B cell (primary cell): ENCODE results near the gene LTA4H. TPM values are rescaled to one million over a fixed set of nuclear protein-coding genes. Genes with fewer than 3 reads are reported as not detected.

Experiments
- ATAC-seq: fragments of 200-7000 bp; cut with Tn5 transposase; one replicate; pipeline ENCODE4 v1.10.0; 2021; ENCODE audit warnings: low read depth, mild to moderate bottlenecking, moderate number of reproducible peaks, moderate library complexity
- CTCF ChIA-PET: fragments of 350-600 bp; sonication (Branson Sonifier 250); formaldehyde crosslinking; loops from one replicate; lab custom pipeline; 2021; ENCODE audit warnings: antibody characterized with exemption, inconsistent platforms; lab: Charles Lee
- POLR2A ChIA-PET: fragments of 350-600 bp; sonication (Branson Sonifier 250); formaldehyde crosslinking; loops from one replicate; lab custom pipeline; 2021; ENCODE audit warnings: antibody characterized with exemption; lab: Charles Lee
- DNase-seq: peaks from one replicate; pipeline ENCODE4 v3.0.0; 2013
- H2AFZ ChIP-seq: 2 replicates; pipeline ENCODE4 v1.6.1; 2012; ENCODE audit warnings: mild to moderate bottlenecking, low read depth, low read length; ENCODE audit not compliant: insufficient read depth, poor library complexity, severe bottlenecking
- H3K27ac ChIP-seq, 2 donors: 1 replicate in 1 of 2; 2 replicates in 1 of 2; pipeline ENCODE4 v1.5.1; 2012 to 2013; ENCODE audit warnings: low read length in 2 of 2, mild to moderate bottlenecking in 2 of 2, moderate library complexity in 1 of 2
- H3K27me3 ChIP-seq, 4 experiments: fragments of 200-600 bp in 1 of 4; sonication (generic) in 1 of 4; replicated peaks in 1 of 4; 1 replicate in 2 of 4; 2 replicates in 2 of 4; pipeline versions ENCODE4 v1.6.1 to v1.7.0; 2013 to 2016; ENCODE audit warnings: low read length in 3 of 4, mild to moderate bottlenecking in 2 of 4, mixed read lengths in 1 of 4, moderate library complexity in 1 of 4; ENCODE audit not compliant: insufficient read depth in 4 of 4, control insufficient read depth in 3 of 4; ENCODE audit errors: control extremely low read depth in 1 of 4
- H3K36me3 ChIP-seq, 2 experiments: replicated peaks in 1 of 2; 1 replicate in 1 of 2; 2 replicates in 1 of 2; pipeline versions ENCODE4 v1.6.1 to v1.7.1; 2013; ENCODE audit warnings: low read length in 1 of 2; ENCODE audit not compliant: insufficient read depth in 2 of 2, control insufficient read depth in 1 of 2; ENCODE audit errors: control extremely low read depth in 1 of 2, extremely low read depth in 1 of 2
- H3K4me1 ChIP-seq, 2 donors: fragments of 200-600 bp in 1 of 2; sonication (generic) in 1 of 2; 1 replicate in 1 of 2; 2 replicates in 1 of 2; pipeline versions ENCODE4 v1.5.1 to v1.6.1; 2013 to 2017; ENCODE audit warnings: low read length in 2 of 2; ENCODE audit not compliant: control insufficient read depth in 2 of 2, insufficient read depth in 2 of 2
- H3K4me2 ChIP-seq: replicated peaks from 2 replicates; pipeline ENCODE3; 2012; ENCODE audit warnings: mild to moderate bottlenecking, low read depth, low read length; ENCODE audit not compliant: poor library complexity, severe bottlenecking
- H3K4me3 ChIP-seq, 5 experiments: fragments of 200-600 bp in 1 of 5; sonication (generic) in 1 of 5; 1 replicate in 3 of 5; 2 replicates in 2 of 5; pipeline versions ENCODE4 v1.5.1 to v1.7.0; 2011 to 2016; ENCODE audit warnings: low read length in 4 of 5, mild to moderate bottlenecking in 4 of 5, low read depth in 2 of 5, control low read depth in 1 of 5, moderate library complexity in 1 of 5; ENCODE audit not compliant: insufficient read depth in 1 of 5; ENCODE audit errors: control extremely low read depth in 1 of 5, extremely low read depth in 1 of 5
- H3K79me2 ChIP-seq: fragments of 200-600 bp; sonication (generic); one replicate; pipeline ENCODE4 v1.6.0; 2016; ENCODE audit warnings: low read length; ENCODE audit not compliant: control insufficient read depth, insufficient read depth
- H3K9ac ChIP-seq: fragments of 200-600 bp; sonication (generic); 2 replicates; pipeline ENCODE4 v1.6.1; 2017; ENCODE audit warnings: mild to moderate bottlenecking, low read length, moderate library complexity
- H3K9me3 ChIP-seq, 3 donors: one replicate each; pipeline versions ENCODE4 v1.6.1 to v1.7.1; 2013; ENCODE audit warnings: low read length in 2 of 3; ENCODE audit not compliant: control insufficient read depth in 2 of 3, insufficient read depth in 1 of 3; ENCODE audit errors: control extremely low read depth in 1 of 3
- H4K20me1 ChIP-seq: 2 replicates; pipeline ENCODE4 v1.6.0; 2012; ENCODE audit warnings: mild to moderate bottlenecking, low read length; ENCODE audit not compliant: insufficient read depth, control insufficient read depth, poor library complexity, severe bottlenecking
- H3K27ac Mint-ChIP-seq: one replicate; pipeline ENCODE4 v1.8.0; 2021; ENCODE audit warnings: mixed read lengths
- H3K27me3 Mint-ChIP-seq: one replicate; pipeline ENCODE4 v1.8.0; 2021; ENCODE audit warnings: mixed read lengths
- H3K4me1 Mint-ChIP-seq: one replicate; pipeline ENCODE4 v1.8.0; 2021; ENCODE audit warnings: mixed read lengths
- H3K4me3 Mint-ChIP-seq: one replicate; pipeline ENCODE4 v1.8.0; 2021; ENCODE audit warnings: mixed read lengths
- H3K9me3 Mint-ChIP-seq: one replicate; pipeline ENCODE4 v1.8.0; 2022; ENCODE audit warnings: mixed read lengths; ENCODE audit not compliant: insufficient read depth
- EZH2 ChIP-seq: IDR thresholded peaks from 2 replicates; pipeline ENCODE4 v1.6.1; 2012; ENCODE audit warnings: borderline replicate concordance, low read depth, mild to moderate bottlenecking, moderate library complexity, low read length; ENCODE audit not compliant: insufficient read depth, poor library complexity, severe bottlenecking
- WGBS: methylation state at CpG from one replicate; pipeline ENCODE4 v1.1.5; 2013; ENCODE audit warnings: missing lambda C conversion rate; ENCODE audit not compliant: insufficient coverage; 5-methylcytosine and 5-hydroxymethylcytosine counted together
- intact Hi-C: fragments of 100-400 bp; cut with micrococcal nuclease; formaldehyde crosslinking; loops from one replicate; pipeline ENCODE4 v1.10.0; 2022
- polyA plus RNA-seq: library from polyadenylated mRNA; depleted of rRNA; stranded (reverse); fragments of >200 nt; gene quantifications from 2 replicates; pipeline ENCODE4 v1.2.3, GENCODE V29; 2012
- total RNA-seq, 2 donors: library from RNA; stranded (reverse); fragments of 120-200 nt in 1 of 2; gene quantifications; 1 replicate in 1 of 2; 2 replicates in 1 of 2; pipeline versions ENCODE4 v1.2.3 to v1.2.4, GENCODE V29; 2013 to 2022
- TF ChIP-seq, protein P1 (sequence below): fragments of 200-600 bp; IDR thresholded peaks from one replicate; pipeline ENCODE4 v1.8.0; 2022; ENCODE audit warnings: antibody characterized with exemption, mild to moderate bottlenecking

LTA4H gene
- total and polyA plus RNA-seq, 2 donors (not counting 1 experiment from before 2014, with no cell fraction given) = 153 to 167 TPM

DNA sequence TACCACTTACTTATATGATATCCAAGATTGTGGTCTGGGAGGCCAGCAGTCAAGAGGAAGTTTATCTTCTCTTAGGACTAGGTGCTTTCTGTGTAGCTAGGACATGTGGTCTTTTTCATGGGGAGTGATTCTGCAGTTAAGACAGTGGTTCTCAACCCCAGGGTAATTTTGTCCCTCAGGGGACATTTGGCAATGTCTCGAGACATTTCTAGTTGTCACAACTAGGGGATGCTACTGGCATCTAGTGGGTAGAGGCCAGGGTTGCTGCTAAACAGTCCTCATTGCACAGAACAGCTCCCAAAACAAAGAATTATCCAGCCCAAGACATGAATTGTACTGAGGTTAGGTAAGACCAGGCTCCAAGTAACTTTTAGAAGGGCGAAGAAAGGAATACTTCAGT is 72.3 kb downstream of the LTA4H start:
- POLR2A ChIA-PET = no interaction called here
- no peak overlapping the region for H3K9ac ChIP-seq
- CTCF ChIA-PET = interaction anchor here (1.4 kb wide), 1 partner anchor 46 kb away, joined by 3 read pairs; no protein-coding TSS in a partner anchor
- no peaks in the 10 kb centered on the region for H3K4me1 ChIP-seq
- Mint-ChIP-seq H3K4me3 (no peak overlapping the region), H3K27me3 (peaks cover 7% of the 10 kb centered on the region), H3K4me1 (no peaks in the 10 kb centered on the region), H3K9me3 (no peaks in the 10 kb centered on the region), H3K27ac (no peak overlapping the region)
- H3K9me3 ChIP-seq = no peaks in the 10 kb centered on the region
- no peak overlapping the region for H2AFZ ChIP-seq
- no peaks in the 10 kb centered on the region for H3K79me2 ChIP-seq
- no peak for ATAC-seq
- no peaks in the 10 kb centered on the region for H3K36me3 ChIP-seq
- no peak for DNase-seq
- TF ChIP-seq, protein P1, sequence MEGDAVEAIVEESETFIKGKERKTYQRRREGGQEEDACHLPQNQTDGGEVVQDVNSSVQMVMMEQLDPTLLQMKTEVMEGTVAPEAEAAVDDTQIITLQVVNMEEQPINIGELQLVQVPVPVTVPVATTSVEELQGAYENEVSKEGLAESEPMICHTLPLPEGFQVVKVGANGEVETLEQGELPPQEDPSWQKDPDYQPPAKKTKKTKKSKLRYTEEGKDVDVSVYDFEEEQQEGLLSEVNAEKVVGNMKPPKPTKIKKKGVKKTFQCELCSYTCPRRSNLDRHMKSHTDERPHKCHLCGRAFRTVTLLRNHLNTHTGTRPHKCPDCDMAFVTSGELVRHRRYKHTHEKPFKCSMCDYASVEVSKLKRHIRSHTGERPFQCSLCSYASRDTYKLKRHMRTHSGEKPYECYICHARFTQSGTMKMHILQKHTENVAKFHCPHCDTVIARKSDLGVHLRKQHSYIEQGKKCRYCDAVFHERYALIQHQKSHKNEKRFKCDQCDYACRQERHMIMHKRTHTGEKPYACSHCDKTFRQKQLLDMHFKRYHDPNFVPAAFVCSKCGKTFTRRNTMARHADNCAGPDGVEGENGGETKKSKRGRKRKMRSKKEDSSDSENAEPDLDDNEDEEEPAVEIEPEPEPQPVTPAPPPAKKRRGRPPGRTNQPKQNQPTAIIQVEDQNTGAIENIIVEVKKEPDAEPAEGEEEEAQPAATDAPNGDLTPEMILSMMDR = no peak
- TF ChIP-seq EZH2 = no peak
- intact Hi-C loops = no loop called here
- H3K27me3 ChIP-seq = no peaks in the 10 kb centered on the region
- WGBS = no CpG with 5 or more reads among the region's 2 CpGs
- no peak overlapping the region for H3K27ac ChIP-seq
- no peak overlapping the region for H3K4me2 ChIP-seq
- H3K4me3 ChIP-seq = no peak overlapping the region
- H4K20me1 ChIP-seq = no peaks in the 10 kb centered on the region

DNA sequence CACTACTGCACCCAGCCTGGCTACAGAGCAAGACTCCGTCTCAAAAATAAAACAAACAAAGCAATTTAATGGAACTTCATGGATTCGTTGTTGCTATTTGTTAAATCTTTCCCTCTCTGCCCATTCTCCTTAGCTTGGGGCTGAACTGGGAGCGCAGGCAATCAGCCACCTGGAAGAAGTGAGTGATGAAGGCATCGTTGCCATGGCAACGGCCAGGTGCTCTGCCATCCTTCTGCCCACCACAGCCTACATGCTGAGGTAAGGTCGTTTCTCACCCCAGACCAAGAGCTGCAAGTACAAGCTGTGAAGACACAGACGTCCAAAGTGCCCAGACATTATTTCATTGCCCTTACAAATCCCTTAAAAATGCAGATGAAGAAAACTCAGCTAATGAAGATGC is 73.2 kb downstream of the LTA4H start:
- Histone ChIP-seq H3K9ac (no peak overlapping the region), H3K9me3 (no peaks in the 10 kb centered on the region), H3K27ac (no peak overlapping the region), H3K4me2 (no peak overlapping the region), H3K4me3 (no peak overlapping the region), H3K4me1 (no peaks in the 10 kb centered on the region), H3K79me2 (no peaks in the 10 kb centered on the region), H3K27me3 (no peaks in the 10 kb centered on the region), H2AFZ (no peak overlapping the region), H4K20me1 (no peaks in the 10 kb centered on the region), H3K36me3 (no peaks in the 10 kb centered on the region)
- H3K4me1 Mint-ChIP-seq = no peaks in the 10 kb centered on the region
- H3K27me3 Mint-ChIP-seq = peaks cover 7% of the 10 kb centered on the region
- no peaks in the 10 kb centered on the region for H3K9me3 Mint-ChIP-seq
- CTCF ChIA-PET = no interaction called here
- no peak for ATAC-seq
- no peak overlapping the region for H3K4me3 Mint-ChIP-seq
- intact Hi-C loops = no loop called here
- no peak overlapping the region for H3K27ac Mint-ChIP-seq
- POLR2A ChIA-PET = no interaction called here
- TF ChIP-seq EZH2 = no peak
- TF ChIP-seq, protein P1 = no peak
- 91% methylated on average over 4 of the region's 7 CpGs for WGBS
- no peak for DNase-seq
